Measurements from ENCODE around the gene S100P. TPM values are rescaled to one million over a fixed set of nuclear protein-coding genes. Genes with fewer than 3 reads are reported as not detected.
A peak's percentile ranks its signal among the peaks of the same experiment; 100 is the strongest.
"Not testable (repeated sequence)": the region's sequence is repeated elsewhere in the genome, so short reads cannot be mapped to it uniquely, and the experiment has no call there.

Gene S100P
- total RNA-seq, 4 donors from 2014 or later, result 7.5 to 7.8 TPM; not detected in 2

DNA sequence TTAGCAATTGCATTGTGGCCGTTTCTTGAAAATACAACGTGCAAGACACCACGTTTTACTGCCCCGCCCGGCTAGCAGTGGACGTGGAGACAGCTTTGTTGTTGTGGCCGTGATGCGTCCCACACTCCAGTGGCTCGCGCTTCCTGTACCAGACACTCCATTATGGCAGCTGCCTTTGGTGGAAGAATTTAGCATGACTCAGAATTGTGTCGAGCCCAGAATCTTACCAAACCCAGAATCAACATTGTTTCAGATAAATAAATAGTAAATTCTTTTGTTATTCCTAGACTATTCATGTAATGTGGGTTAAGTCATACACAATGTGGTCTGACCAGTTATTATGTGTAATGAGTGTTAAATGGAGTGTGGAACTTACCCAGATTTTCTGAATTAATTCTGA is 25.3 kb upstream of the S100P start:
- H3K27me3 ChIP-seq, result peaks cover 12% of the 10 kb centered on the region
- DNase-seq, result no peak
- TF ChIP-seq, protein P1, sequence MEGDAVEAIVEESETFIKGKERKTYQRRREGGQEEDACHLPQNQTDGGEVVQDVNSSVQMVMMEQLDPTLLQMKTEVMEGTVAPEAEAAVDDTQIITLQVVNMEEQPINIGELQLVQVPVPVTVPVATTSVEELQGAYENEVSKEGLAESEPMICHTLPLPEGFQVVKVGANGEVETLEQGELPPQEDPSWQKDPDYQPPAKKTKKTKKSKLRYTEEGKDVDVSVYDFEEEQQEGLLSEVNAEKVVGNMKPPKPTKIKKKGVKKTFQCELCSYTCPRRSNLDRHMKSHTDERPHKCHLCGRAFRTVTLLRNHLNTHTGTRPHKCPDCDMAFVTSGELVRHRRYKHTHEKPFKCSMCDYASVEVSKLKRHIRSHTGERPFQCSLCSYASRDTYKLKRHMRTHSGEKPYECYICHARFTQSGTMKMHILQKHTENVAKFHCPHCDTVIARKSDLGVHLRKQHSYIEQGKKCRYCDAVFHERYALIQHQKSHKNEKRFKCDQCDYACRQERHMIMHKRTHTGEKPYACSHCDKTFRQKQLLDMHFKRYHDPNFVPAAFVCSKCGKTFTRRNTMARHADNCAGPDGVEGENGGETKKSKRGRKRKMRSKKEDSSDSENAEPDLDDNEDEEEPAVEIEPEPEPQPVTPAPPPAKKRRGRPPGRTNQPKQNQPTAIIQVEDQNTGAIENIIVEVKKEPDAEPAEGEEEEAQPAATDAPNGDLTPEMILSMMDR (IDR thresholded peaks at IDR 0.05), result no peak
- TF ChIP-seq POLR2AphosphoS5 (IDR thresholded peaks at IDR 0.05), result no peak
- TF ChIP-seq POLR2A (IDR thresholded peaks at IDR 0.05), result no peak
- TF ChIP-seq EP300 (IDR thresholded peaks at IDR 0.05; ENCODE audit: low read depth), result no peak
- no peak overlapping the region for H3K4me3 ChIP-seq
- intact Hi-C loops (cut with DNase I; ENCODE audit: low total_unique reads), result no loop called here
- 38 to 70% methylated on average over 1 to 11 of the region's 11 CpGs for WGBS, 2 donors (ENCODE audit: low coverage in 1 of 2)
- H3K27ac ChIP-seq, result no peak overlapping the region
- in situ Hi-C loops (cut with MboI; ENCODE audit: low pct_ligation_motif_present in 1 of 4, low pct_unique_long_range_greater_than_20kb in 1 of 4, low sequenced_read_pairs in 3 of 4), result no loop called here
- no peaks in the 10 kb centered on the region for H3K36me3 ChIP-seq
- no peaks in the 10 kb centered on the region for H3K9me3 ChIP-seq
- peaks cover 0 to 17% (median 8%) of the 10 kb centered on the region in 4 donors for H3K4me1 ChIP-seq

DNA sequence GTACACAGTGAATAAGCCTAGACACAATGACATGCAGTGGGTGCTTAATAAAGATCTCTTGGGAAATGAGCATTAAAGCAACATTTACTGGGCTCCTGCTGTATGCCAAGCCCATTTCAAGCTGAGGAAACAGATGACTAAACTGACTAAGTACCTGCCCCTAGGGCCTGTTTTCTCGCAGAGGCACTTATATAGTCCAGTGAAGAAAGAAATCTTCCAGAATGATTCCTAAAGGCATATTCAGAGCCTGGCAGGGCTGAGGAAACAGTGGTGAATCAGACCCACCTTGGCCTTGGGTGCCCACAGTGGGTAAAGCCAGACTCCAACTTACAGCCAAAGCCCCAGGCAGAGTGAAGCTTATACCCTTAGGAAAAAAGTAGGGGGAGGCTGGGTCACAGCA is 22.0 kb upstream of the S100P start:
- in situ Hi-C loops (cut with MboI; ENCODE audit: low pct_ligation_motif_present in 1 of 4, low pct_unique_long_range_greater_than_20kb in 1 of 4, low sequenced_read_pairs in 3 of 4) (no loop called here), intact Hi-C loops (cut with DNase I; ENCODE audit: low total_unique reads) (no loop called here)
- 77% methylated on average over 1 of the region's 1 CpG; no CpG with 5 or more reads in 1 of the 2 donors for WGBS, 2 donors (ENCODE audit: low coverage in 1 of 2)

DNA sequence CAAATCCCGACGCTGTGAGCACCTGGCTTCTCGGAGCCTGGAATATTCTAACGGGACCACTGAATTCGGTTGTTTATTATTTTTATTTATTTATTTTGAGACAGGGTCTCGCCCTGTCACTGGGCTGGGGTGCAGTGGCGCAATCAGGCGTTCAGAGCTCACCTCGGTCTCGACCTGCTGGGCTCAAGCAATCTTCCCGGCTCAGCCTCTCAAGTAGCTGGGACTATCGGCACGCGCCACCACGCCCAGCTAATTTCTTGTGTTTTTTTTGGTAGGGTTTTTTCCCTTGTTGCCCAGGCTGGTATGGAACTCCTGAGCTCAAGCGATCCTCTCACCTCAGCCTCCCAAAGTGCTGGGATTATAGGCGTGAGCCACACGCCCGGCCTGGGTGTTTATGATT is 21.5 kb upstream of the S100P start:
- 90 to 93% methylated on average over 12 to 19 of the region's 19 CpGs for WGBS, 2 donors (ENCODE audit: low coverage in 1 of 2)

More for the DNA sequence above, 22.0 kb upstream of the S100P start:
- Histone ChIP-seq H3K27ac (no peak overlapping the region), H3K27me3 (no peaks in the 10 kb centered on the region), H3K4me1 (peaks cover 17 to 32% (median 22%) of the 10 kb centered on the region in 4 donors), H3K4me3 (no peak overlapping the region), H3K36me3 (no peaks in the 10 kb centered on the region), H3K9me3 (no peaks in the 10 kb centered on the region)
- no peak for DNase-seq
- TF ChIP-seq POLR2AphosphoS5 (IDR thresholded peaks at IDR 0.05), result no peak

DNA sequence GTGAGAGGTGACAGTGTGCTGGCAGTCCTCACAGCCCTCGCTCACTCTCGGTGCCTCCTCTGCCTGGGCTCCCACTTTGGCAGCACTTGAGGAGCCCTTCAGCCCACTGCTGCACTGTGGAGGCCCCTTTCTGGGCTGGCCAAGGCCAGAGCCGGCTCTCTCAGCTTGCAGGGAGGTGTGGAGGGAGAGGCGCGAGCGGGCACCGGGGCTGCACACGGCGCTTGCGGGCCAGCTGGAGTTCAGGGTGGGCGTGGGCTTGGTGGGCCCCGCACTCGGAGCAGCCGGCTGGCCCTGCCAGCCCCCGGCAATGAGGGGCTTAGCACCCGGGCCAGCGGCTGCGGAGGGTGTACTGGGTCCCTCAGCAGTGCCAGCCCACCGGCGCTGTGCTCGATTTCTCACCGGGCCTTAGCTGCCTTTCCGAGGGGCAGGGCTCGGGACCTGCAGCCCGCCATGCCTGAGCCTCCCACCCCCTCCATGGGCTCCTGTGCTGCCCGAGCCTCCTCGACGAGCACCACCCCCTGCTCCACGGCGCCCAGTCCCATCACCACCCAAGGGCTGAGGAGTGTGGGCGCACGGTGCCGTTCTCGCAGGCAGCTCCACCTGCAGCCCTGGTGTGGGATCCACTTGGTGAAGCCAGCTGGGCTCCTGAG is 21.0 kb upstream of the S100P start:
- H3K36me3 ChIP-seq; H3K27me3 ChIP-seq; in situ Hi-C loops (cut with MboI; ENCODE audit: low pct_ligation_motif_present in 1 of 4, low pct_unique_long_range_greater_than_20kb in 1 of 4, low sequenced_read_pairs in 3 of 4); DNase-seq; intact Hi-C loops (cut with DNase I; ENCODE audit: low total_unique reads); H3K9me3 ChIP-seq: not testable (repeated sequence)
- 93 to 100% methylated on average over 2 to 22 of the region's 34 CpGs for WGBS, 2 donors (ENCODE audit: low coverage in 1 of 2)
- Histone ChIP-seq H3K27ac (peak overlapping the region in 3 of 4 donors; percentile 90 to 95 (median 92)), H3K4me1 (peaks cover 21 to 40% (median 26%) of the 10 kb centered on the region in 4 donors), H3K4me3 (peak overlapping the region in 1 of 4 donors; percentile 68)

More for the DNA sequence above, 21.5 kb upstream of the S100P start:
- Histone ChIP-seq H3K36me3 (no peaks in the 10 kb centered on the region), H3K27me3 (no peaks in the 10 kb centered on the region), H3K9me3 (no peaks in the 10 kb centered on the region), H3K27ac (no peak overlapping the region), H3K4me3 (no peak overlapping the region), H3K4me1 (peaks cover 21 to 37% (median 26%) of the 10 kb centered on the region in 4 donors)
- in situ Hi-C loops (cut with MboI; ENCODE audit: low pct_ligation_motif_present in 1 of 4, low pct_unique_long_range_greater_than_20kb in 1 of 4, low sequenced_read_pairs in 3 of 4) (no loop called here), intact Hi-C loops (cut with DNase I; ENCODE audit: low total_unique reads) (no loop called here)
- TF ChIP-seq EP300 (IDR thresholded peaks at IDR 0.05; ENCODE audit: low read depth) (no peak), POLR2A (IDR thresholded peaks at IDR 0.05) (no peak), POLR2AphosphoS5 (IDR thresholded peaks at IDR 0.05) (no peak)
- TF ChIP-seq, protein P1 (IDR thresholded peaks at IDR 0.05), result no peak
- no peak for DNase-seq

DNA sequence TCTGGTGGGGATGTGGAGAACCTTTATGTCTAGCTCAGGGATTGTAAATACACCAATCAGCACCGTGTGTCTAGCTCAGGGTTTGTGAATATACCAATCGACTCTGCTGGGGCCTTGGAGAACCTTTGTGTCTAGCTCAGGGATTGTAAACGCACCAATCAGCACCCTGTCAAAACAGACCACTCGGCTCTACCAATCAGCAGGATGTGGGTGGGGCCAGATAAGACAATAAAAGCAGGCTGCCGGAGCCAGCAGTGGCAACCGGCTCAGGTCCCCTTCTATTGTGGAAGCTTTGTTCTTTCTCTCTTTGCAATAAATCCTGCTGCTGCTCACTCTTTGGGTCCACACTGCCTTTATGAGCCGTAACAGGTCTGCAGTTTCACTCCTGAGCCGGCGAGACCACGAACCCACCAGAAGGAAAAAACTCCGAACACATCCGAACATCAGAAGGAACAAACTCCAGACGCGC is 20.5 kb upstream of the S100P start:
- intact Hi-C loops (cut with DNase I; ENCODE audit: low total_unique reads); H3K9me3 ChIP-seq; H3K36me3 ChIP-seq; H3K27me3 ChIP-seq; in situ Hi-C loops (cut with MboI; ENCODE audit: low pct_ligation_motif_present in 1 of 4, low pct_unique_long_range_greater_than_20kb in 1 of 4, low sequenced_read_pairs in 3 of 4): not testable (repeated sequence)
- peak overlapping the region; percentile 9 to 77 (median 68) for H3K4me3 ChIP-seq
- peaks cover 21 to 40% (median 26%) of the 10 kb centered on the region in 4 donors for H3K4me1 ChIP-seq
- H3K27ac ChIP-seq, result peak overlapping the region; percentile 88 to 95 (median 91)
- peak; percentile 35 for DNase-seq
- TF ChIP-seq POLR2A (IDR thresholded peaks at IDR 0.05) (peak; percentile 91), POLR2AphosphoS5 (IDR thresholded peaks at IDR 0.05) (peak in 1 of 3 donors; percentile 85)
- 52% methylated on average over 14 of the region's 14 CpGs; no CpG with 5 or more reads in 1 of the 2 donors for WGBS, 2 donors (ENCODE audit: low coverage in 1 of 2)

All from transverse colon (tissue), 4 donors.